Prostate gland (tissue), 2 donors: ENCODE measurements around the gene JAKMIP2. TPM values are rescaled to one million over a fixed set of nuclear protein-coding genes. Genes with fewer than 3 reads are reported as not detected.

Experiments used
- DNase-seq: peaks from one replicate; pipeline ENCODE4 v3.0.0-alpha.2; 2019; ENCODE audit warnings: low spot score
- H3K27ac ChIP-seq, 2 donors: fragments of 200-600 bp; sonication (generic); 2 replicates each; pipeline ENCODE4 v1.5.1; 2017 to 2019
- H3K27me3 ChIP-seq: fragments of 200-600 bp; sonication (generic); replicated peaks from 2 replicates; pipeline ENCODE4 v1.5.1; 2019; ENCODE audit not compliant: insufficient read depth
- H3K36me3 ChIP-seq, 2 donors: fragments of 200-600 bp; sonication (generic); 1 replicate in 1 of 2; 2 replicates in 1 of 2; pipeline versions ENCODE4 v1.5.1 to v1.8.1; 2017 to 2019
- H3K4me1 ChIP-seq: fragments of 200-600 bp; sonication (generic); replicated peaks from 2 replicates; pipeline ENCODE4 v1.5.1; 2019
- H3K4me3 ChIP-seq, 2 donors: fragments of 200-600 bp; sonication (generic); 2 replicates each; pipeline ENCODE4 v1.5.1; 2017 to 2019
- H3K9me3 ChIP-seq: fragments of 200-600 bp; sonication (generic); 2 replicates; pipeline ENCODE4 v1.5.1; 2017
- POLR2A ChIP-seq: fragments of 450-650 bp; IDR thresholded peaks from one replicate; pipeline ENCODE4 v1.6.1; 2016; ENCODE audit warnings: antibody characterized with exemption, mild to moderate bottlenecking
- POLR2AphosphoS5 ChIP-seq: sonication (generic); formaldehyde crosslinking; IDR thresholded peaks from one replicate; pipeline ENCODE4 v1.6.1; 2017; ENCODE audit warnings: antibody characterized with exemption
- whole genome bisulfite sequencing: methylation state at CpG from one replicate; pipeline ENCODE4 v1.1.5; 2018; 5-methylcytosine and 5-hydroxymethylcytosine counted together
- intact Hi-C: fragments of 100-400 bp; cut with DNase I; formaldehyde crosslinking; loops from one replicate; pipeline ENCODE4 v1.14.2; 2022
- total RNA-seq, 2 donors: library from RNA; depleted of rRNA; stranded (reverse); fragments of >200 nt; gene quantifications; one replicate each; pipeline ENCODE4 v1.1.0, GENCODE V29; 2016
- TF ChIP-seq, protein P1 (sequence below), 4 experiments: fragments of 200-600 bp in 2 of 4; fragments of 450-650 bp in 2 of 4; sonication (generic) in 2 of 4; IDR thresholded peaks; 1 replicate in 3 of 4; 2 replicates in 1 of 4; pipeline ENCODE4 v1.5.1; 2016 to 2019; ENCODE audit warnings: antibody characterized with exemption in 4 of 4, mild to moderate bottlenecking in 2 of 4, moderate library complexity in 2 of 4

JAKMIP2 gene
- total RNA-seq, 2 donors from 2014 or later = 0.85 to 1.2 TPM

DNA sequence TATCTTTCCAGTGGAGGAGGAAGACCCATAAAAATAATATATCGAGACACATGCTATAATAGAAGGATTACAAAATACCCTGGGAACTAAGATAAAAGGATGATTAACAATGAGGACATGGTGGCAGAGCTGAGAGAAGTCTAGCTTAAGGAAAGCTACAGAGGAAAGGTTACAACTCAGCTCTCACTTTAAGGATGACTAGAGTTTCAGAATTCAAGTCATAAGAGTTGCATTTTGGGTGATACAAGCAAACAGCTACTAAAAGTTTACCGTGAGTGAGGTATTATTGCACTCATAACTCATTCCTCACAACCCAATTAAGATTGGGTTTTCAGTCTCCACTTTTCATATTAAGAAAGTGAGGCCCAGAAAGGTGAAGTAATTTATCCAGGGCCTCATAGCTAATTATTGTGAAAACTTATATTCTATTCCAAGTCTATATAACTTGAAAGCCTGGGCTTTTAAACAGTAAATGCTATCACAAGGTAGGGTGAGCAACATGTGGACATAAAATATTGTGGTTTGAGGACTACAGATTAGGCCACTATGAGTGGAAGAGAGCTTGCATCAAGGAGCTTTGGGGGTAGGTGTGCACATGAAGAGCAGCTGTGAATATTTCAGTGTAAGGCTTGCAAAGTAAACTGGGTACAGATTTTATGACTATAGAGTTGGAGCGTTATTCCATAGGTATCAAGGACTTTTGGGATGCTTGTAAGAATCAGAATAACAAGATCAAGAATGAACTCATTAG, 28.0 kb downstream of the JAKMIP2 start:
- TF ChIP-seq POLR2AphosphoS5 (no peak), POLR2A (no peak)
- TF ChIP-seq, protein P1, sequence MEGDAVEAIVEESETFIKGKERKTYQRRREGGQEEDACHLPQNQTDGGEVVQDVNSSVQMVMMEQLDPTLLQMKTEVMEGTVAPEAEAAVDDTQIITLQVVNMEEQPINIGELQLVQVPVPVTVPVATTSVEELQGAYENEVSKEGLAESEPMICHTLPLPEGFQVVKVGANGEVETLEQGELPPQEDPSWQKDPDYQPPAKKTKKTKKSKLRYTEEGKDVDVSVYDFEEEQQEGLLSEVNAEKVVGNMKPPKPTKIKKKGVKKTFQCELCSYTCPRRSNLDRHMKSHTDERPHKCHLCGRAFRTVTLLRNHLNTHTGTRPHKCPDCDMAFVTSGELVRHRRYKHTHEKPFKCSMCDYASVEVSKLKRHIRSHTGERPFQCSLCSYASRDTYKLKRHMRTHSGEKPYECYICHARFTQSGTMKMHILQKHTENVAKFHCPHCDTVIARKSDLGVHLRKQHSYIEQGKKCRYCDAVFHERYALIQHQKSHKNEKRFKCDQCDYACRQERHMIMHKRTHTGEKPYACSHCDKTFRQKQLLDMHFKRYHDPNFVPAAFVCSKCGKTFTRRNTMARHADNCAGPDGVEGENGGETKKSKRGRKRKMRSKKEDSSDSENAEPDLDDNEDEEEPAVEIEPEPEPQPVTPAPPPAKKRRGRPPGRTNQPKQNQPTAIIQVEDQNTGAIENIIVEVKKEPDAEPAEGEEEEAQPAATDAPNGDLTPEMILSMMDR (IDR thresholded peaks at IDR 0.05) = no peak
- Histone ChIP-seq H3K9me3 (no peaks in the 10 kb centered on the region), H3K4me1 (no peaks in the 10 kb centered on the region), H3K27me3 (no peaks in the 10 kb centered on the region), H3K4me3 (no peak overlapping the region), H3K36me3 (no peaks in the 10 kb centered on the region), H3K27ac (no peak overlapping the region)
- intact Hi-C loops = no loop called here
- 80% methylated on average over 3 of the region's 3 CpGs for WGBS
- no peak for DNase-seq

DNA sequence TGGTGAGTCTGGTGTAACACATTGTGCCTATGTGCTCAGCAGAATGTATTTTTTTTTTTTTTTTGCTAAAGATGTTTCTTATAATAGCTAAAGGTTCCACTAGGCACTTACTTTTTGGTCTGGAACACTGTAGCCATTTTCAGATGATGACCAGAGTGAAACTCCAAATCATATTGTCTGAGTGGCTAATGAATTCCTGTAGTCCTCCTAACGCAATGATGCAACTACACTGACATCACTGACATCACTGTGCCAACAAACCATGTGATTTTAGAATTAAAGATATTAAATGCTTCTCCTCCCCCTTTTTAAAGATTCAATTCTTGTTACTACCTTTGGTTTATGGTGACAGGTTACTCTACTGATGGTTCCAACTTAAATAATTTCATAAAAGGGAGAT, 28.8 kb downstream of the JAKMIP2 start:
- intact Hi-C loops = no loop called here
- no peak for TF ChIP-seq POLR2A
- no peak for TF ChIP-seq POLR2AphosphoS5
- TF ChIP-seq, protein P1 (IDR thresholded peaks at IDR 0.05) = no peak
- no peaks in the 10 kb centered on the region for H3K36me3 ChIP-seq
- H3K27me3 ChIP-seq = no peaks in the 10 kb centered on the region
- WGBS = 83% methylated on average over 1 of the region's 1 CpG
- no peaks in the 10 kb centered on the region for H3K9me3 ChIP-seq
- no peak for DNase-seq
- no peaks in the 10 kb centered on the region for H3K4me1 ChIP-seq
- no peak overlapping the region for H3K4me3 ChIP-seq
- H3K27ac ChIP-seq = no peak overlapping the region

DNA sequence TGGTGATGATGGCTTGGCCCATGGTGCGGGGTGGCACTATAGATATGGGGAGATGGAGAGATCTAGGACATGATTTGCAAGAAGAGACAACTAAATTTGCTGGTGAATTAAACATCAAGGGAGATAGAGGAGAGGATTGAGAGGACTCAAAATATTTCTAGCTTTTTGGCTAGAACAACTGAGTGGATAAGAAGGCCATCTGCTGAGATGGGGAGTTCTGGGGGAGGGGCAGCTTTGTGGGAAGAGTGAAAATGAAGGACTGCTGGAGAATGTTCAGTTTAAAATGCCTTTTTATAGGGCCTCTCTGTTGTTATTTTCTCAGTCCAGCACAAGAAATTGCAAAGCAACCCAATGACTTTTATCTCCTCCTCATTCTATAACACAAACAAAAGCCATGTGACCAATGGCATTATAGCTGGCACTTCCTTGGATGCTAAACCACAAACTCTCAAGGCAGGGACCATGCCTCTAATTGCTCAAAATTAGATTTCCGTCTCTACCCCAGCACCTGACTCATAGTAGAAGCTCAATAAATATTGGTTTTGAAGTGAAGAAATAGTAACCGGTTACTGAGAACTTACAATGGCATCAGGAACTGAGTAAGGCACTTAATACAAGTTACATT, 29.8 kb downstream of the JAKMIP2 start:
- Histone ChIP-seq H3K4me3 (no peak overlapping the region), H3K4me1 (no peaks in the 10 kb centered on the region), H3K9me3 (no peaks in the 10 kb centered on the region), H3K27me3 (no peaks in the 10 kb centered on the region), H3K36me3 (no peaks in the 10 kb centered on the region), H3K27ac (no peak overlapping the region)
- 94% methylated on average over 3 of the region's 3 CpGs for WGBS
- DNase-seq = no peak
- intact Hi-C loops = no loop called here
- TF ChIP-seq, protein P1 (IDR thresholded peaks at IDR 0.05) = no peak
- TF ChIP-seq POLR2AphosphoS5 (no peak), POLR2A (no peak)

DNA sequence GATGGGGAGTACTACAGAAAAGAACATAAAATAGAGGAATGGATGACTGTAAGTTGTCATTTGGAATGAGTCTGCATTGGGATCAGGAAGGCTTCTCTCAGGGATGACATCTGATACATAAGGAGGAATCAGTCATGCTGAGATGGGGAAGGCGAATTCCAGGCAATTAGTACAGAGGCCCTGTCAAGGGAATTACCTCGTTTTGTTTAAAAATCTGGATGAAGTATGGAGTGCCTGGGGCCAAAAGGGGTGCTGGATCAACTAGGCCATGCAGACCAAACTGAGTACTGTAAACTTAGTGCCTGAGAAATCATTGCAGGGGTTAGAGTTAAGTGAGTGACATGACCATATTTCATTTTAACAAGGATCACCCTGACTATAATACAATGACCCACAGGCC, 30.5 kb downstream of the JAKMIP2 start:
- no peaks in the 10 kb centered on the region for H3K27me3 ChIP-seq
- no peaks in the 10 kb centered on the region for H3K36me3 ChIP-seq
- no peaks in the 10 kb centered on the region for H3K4me1 ChIP-seq
- 42% methylated on average over 2 of the region's 2 CpGs for WGBS
- TF ChIP-seq POLR2AphosphoS5 = no peak
- TF ChIP-seq, protein P1 (IDR thresholded peaks at IDR 0.05) = no peak
- no peak for TF ChIP-seq POLR2A
- DNase-seq = no peak
- H3K9me3 ChIP-seq = no peaks in the 10 kb centered on the region
- H3K4me3 ChIP-seq = no peak overlapping the region
- H3K27ac ChIP-seq = no peak overlapping the region
- intact Hi-C loops = no loop called here
